ENCODE measurements around the gene ATXN1.

- TF ChIP-seq POLR2AphosphoS5 (IDR thresholded peaks at IDR 0.05) (no peak), TAF1 (IDR thresholded peaks at IDR 0.05; ENCODE audit: low read depth) (no peak), CTCF (IDR thresholded peaks at IDR 0.05; ENCODE audit: poor library complexity, severe bottlenecking) (no peak)
Observed at GRCh38 chr6:16634855-16635254, 126.4 kb downstream of the ATXN1 start.

All from neural cell (in vitro differentiated cells).